ENCODE data around the gene PRKG1. TPM values are rescaled to one million over a fixed set of nuclear protein-coding genes. Genes with fewer than 3 reads are reported as not detected.

The PRKG1 gene
- polyA plus RNA-seq, 1 donor from 2014 or later, result 0.36 TPM

DNA sequence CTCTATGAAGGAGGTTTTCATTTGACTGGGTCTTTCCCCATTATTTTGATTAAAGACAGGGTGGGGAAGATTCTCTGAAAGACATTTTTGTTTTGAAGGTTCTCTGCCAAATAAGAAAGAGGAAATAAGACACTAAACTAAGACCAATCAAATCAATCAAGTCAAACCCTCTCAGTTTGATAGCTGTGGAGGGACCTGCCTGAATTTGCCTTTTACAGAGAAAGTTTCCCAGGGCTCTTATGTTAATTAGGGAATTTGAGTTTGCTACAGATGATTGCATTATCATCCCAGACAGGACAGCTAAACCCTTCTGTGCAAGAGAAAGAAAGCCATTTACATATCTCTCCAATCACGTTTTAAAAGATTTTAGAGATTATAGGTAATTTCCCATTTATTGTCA is 545.1 kb downstream of the PRKG1 start:
- no peak overlapping the region for H3K4me3 Mint-ChIP-seq
- H3K9me3 Mint-ChIP-seq, result peaks cover 0 to 7% (median 3%) of the 10 kb centered on the region in 3 donors
- no peaks in the 10 kb centered on the region for H3K27me3 Mint-ChIP-seq
- H3K4me1 Mint-ChIP-seq, result no peaks in the 10 kb centered on the region
- H3K36me3 Mint-ChIP-seq, result no peaks in the 10 kb centered on the region
- H3K27ac Mint-ChIP-seq, result no peak overlapping the region

- H3K9me3 Mint-ChIP-seq, result peaks cover 0 to 5% (median 0%) of the 10 kb centered on the region in 3 donors
- no peak overlapping the region for H3K4me3 Mint-ChIP-seq
- no peaks in the 10 kb centered on the region for H3K27me3 Mint-ChIP-seq
- H3K36me3 Mint-ChIP-seq, result no peaks in the 10 kb centered on the region
- H3K27ac Mint-ChIP-seq, result no peak overlapping the region
- no peaks in the 10 kb centered on the region for H3K4me1 Mint-ChIP-seq
Observed at GRCh38 chr10:51620131-51620530, 545.8 kb downstream of the PRKG1 start.

DNA sequence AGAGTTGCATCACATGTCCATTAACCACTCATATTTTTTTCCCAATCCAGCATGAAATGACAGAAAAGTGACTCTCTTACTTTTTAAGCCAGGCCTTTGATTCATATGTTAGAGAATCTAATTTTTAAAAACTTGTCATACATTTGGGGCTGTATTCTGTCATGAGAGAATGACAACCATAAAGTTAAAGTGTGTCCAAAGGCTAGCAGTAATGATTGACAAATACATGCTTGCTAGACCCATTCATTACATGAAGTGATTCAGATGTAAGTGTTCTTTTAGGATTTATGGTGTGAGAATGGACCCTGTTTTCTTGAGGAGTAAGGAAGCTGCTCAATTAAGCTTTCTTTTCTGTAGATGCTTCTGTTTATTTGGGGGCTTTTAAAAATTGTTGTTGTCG is 549.7 kb downstream of the PRKG1 start:
- Mint-ChIP-seq H3K4me1 (no peaks in the 10 kb centered on the region), H3K36me3 (no peaks in the 10 kb centered on the region), H3K4me3 (no peak overlapping the region), H3K9me3 (no peaks in the 10 kb centered on the region), H3K27ac (no peak overlapping the region), H3K27me3 (no peaks in the 10 kb centered on the region)

GRCh38 chr10:51629934-51630639 is 555.8 kb downstream of the PRKG1 start:
- Mint-ChIP-seq H3K27me3 (peaks cover 2% of the 10 kb centered on the region), H3K9me3 (peaks cover 0 to 4% (median 0%) of the 10 kb centered on the region in 3 donors), H3K4me3 (no peak overlapping the region), H3K36me3 (no peaks in the 10 kb centered on the region), H3K4me1 (no peaks in the 10 kb centered on the region), H3K27ac (no peak overlapping the region)

DNA sequence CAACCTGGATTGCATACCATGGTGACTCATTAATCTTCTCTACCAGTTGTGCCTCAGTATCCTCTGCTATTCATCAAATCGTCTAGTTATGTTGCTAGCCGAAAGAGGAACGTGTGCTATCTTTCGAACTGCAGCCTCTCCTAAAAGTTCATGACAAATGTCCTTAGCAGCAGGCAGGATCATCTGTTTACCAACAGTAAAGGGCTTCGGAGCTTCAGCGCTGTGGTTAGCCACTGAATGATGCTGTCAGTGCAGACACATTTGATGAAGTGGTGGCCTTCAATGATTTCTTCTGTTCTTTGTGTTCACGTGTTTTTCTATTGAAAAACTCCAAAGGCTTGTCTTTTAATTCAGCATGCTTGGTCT is 556.3 kb downstream of the PRKG1 start:
- Mint-ChIP-seq H3K27me3 (peaks cover 2% of the 10 kb centered on the region), H3K27ac (no peak overlapping the region)

DNA sequence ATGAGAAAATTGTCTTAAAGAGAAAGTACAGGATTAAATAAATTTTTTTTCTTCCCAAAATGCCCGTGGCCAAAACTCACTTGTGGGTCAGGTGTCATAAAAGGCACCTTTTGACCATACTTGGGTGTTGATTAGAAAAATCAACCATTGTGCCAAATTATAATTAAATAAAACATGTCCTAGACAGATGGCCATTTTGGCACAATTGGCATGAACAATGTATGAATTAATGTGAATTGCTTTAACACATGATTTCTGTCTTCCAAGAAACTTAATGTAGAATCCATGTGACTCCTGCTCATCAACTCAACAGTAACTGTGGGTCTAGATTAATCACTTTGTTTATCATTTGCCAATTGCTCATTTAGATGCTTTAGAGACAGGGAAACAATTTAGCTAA is 561.1 kb downstream of the PRKG1 start:
- Mint-ChIP-seq H3K9me3 (peaks cover 0 to 4% (median 0%) of the 10 kb centered on the region in 3 donors), H3K4me3 (no peak overlapping the region), H3K27ac (no peak overlapping the region), H3K27me3 (peaks cover 2% of the 10 kb centered on the region), H3K36me3 (no peaks in the 10 kb centered on the region), H3K4me1 (no peaks in the 10 kb centered on the region)

More for the DNA sequence above, 556.3 kb downstream of the PRKG1 start:
- Mint-ChIP-seq H3K9me3 (peaks cover 0 to 4% (median 0%) of the 10 kb centered on the region in 3 donors), H3K4me1 (no peaks in the 10 kb centered on the region), H3K36me3 (no peaks in the 10 kb centered on the region), H3K4me3 (no peak overlapping the region)

DNA sequence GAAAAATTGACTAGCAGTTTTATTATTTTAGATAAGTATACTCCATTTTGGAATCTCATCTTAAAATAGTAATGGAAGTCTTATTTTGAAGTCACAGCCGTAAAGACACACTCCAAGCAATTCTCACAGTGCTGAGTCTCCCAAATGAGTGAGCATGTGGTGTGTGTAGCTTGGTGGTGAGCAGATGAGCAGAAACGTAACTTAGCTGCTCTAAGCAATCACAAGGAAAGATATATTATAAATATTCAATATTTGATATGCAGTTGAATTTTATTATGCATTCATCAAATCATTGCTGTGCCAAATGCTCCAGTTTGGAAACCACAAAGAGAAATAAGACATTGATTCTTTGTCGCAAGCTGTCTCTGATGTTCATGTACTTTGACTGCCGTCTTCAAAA is 563.9 kb downstream of the PRKG1 start:
- peaks cover 2% of the 10 kb centered on the region for H3K27me3 Mint-ChIP-seq
- no peak overlapping the region for H3K27ac Mint-ChIP-seq
- H3K36me3 Mint-ChIP-seq, result no peaks in the 10 kb centered on the region
- H3K4me3 Mint-ChIP-seq, result no peak overlapping the region
- H3K9me3 Mint-ChIP-seq, result peaks cover 0 to 4% (median 0%) of the 10 kb centered on the region in 3 donors
- no peaks in the 10 kb centered on the region for H3K4me1 Mint-ChIP-seq

DNA sequence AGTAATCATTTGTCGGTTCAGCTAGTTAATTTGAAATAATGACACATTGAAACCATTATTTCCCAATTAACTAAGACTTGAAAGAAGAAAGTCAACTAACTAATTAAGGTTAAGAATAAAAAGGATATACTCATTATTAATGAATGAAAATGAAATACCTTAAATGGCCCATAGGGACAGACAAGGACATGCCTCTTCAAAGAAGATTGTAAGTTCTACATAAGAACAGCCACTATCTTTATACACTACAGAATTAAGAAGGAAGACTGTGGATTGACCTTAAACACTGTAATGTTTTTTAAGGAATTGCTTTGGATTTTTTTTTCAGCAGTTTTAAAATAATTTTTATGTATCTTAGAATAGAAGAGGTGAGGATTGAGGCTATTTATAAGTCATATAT is 564.5 kb downstream of the PRKG1 start:
- Mint-ChIP-seq H3K9me3 (peaks cover 0 to 4% (median 0%) of the 10 kb centered on the region in 3 donors), H3K27me3 (peaks cover 2% of the 10 kb centered on the region), H3K4me1 (no peaks in the 10 kb centered on the region), H3K36me3 (no peaks in the 10 kb centered on the region), H3K27ac (no peak overlapping the region), H3K4me3 (no peak overlapping the region)

DNA sequence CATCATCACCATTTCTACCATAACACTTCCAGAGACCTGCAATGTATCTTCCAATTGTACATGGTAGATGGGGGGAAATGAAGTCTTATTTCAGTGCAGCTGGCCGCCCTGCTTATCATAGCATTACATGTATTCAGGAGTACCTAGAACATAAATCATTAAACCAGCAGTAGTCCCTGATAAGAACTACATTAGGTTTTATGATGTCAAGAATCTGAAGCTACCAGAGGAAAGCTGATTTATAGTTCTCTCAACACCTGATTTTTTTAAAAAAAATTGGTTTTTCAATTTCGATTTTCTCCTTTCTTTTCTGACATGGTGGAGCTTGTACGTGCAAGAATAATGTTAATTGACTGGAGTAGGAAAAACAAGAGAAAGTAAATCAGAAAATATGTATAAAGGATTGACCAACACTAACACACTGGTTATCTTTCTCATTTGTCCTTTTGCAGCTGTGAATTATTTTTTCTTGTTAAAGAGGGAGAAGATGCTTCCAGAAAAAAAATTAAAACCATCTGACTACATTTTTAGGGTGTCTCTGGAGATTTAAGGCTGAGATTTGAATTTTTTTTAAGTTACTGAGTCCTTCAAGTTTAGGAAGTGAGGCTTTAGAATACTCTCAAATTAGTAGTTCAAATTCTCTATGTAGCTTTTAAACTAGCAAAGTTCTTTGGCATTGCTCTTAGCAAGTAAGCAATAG is 566.0 kb downstream of the PRKG1 start:
- no peaks in the 10 kb centered on the region for H3K9me3 Mint-ChIP-seq
- no peak overlapping the region for H3K4me3 Mint-ChIP-seq
- H3K27ac Mint-ChIP-seq, result no peak overlapping the region
- no peaks in the 10 kb centered on the region for H3K4me1 Mint-ChIP-seq
- H3K36me3 Mint-ChIP-seq, result no peaks in the 10 kb centered on the region
- H3K27me3 Mint-ChIP-seq, result no peaks in the 10 kb centered on the region

DNA sequence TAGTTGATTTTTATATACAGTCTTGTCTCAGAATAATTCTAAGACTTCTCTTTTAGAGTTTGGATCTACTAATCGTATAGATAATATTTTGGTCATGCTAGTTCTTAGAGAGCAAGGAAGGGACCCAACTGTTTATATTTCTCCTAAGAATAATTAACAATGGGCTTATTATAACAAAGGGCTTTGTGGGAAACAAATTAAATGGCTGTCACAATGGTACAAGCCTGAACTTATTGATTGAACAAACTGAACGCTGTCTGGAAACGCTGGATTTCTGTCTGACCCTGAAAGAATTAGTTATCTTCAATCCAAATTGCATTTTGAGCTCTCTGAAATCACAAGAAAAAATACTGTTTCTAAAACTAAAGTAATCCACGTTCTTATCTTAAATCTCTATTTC is 568.3 kb downstream of the PRKG1 start:
- no peaks in the 10 kb centered on the region for H3K27me3 Mint-ChIP-seq
- H3K4me1 Mint-ChIP-seq, result no peaks in the 10 kb centered on the region
- H3K9me3 Mint-ChIP-seq, result no peaks in the 10 kb centered on the region
- H3K27ac Mint-ChIP-seq, result no peak overlapping the region
- H3K4me3 Mint-ChIP-seq, result no peak overlapping the region
- no peaks in the 10 kb centered on the region for H3K36me3 Mint-ChIP-seq

DNA sequence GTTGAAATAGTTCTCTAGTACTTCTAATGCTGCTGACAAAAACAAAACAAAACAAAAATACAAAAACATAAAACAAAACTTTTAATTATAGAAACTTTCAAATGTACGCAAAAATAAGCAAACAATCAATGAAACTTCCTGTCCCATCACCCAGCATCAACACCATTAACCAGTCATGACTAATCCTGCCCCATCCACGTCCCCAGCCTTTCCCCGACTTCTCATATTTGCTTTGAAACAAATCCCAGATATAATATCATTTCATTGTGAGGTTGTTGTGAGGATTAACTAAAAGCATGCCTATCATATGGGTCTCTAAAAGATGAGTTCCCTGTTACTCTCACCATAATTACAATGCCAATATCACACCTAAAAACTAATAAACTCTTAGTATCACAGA is 569.4 kb downstream of the PRKG1 start:
- Mint-ChIP-seq H3K4me1 (no peaks in the 10 kb centered on the region), H3K9me3 (no peaks in the 10 kb centered on the region), H3K36me3 (no peaks in the 10 kb centered on the region), H3K27ac (no peak overlapping the region), H3K4me3 (no peak overlapping the region), H3K27me3 (no peaks in the 10 kb centered on the region)

DNA sequence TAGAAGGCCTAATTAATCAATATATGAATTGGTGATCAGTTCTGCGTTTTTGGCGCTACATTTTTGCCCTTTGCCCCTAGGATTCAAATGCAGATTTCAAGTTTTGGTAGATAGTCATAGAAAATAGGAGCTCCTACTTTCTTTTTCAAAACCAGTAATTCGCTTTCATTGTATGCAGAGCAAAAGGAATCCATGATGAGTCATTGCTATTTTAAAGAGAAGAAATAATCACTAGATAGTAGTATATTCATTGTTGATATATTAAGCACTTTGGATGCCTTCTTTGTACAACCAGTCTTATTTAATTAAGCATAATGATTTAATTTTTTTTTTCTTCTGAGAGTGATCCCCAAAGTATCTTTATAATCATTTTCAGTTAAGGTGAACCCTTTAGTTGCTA is 574.8 kb downstream of the PRKG1 start:
- no peak overlapping the region for H3K4me3 Mint-ChIP-seq
- H3K36me3 Mint-ChIP-seq, result no peaks in the 10 kb centered on the region
- H3K9me3 Mint-ChIP-seq, result no peaks in the 10 kb centered on the region
- peaks cover 3% of the 10 kb centered on the region for H3K27me3 Mint-ChIP-seq
- no peak overlapping the region for H3K27ac Mint-ChIP-seq
- H3K4me1 Mint-ChIP-seq, result no peaks in the 10 kb centered on the region

- Mint-ChIP-seq H3K4me1 (no peaks in the 10 kb centered on the region), H3K27me3 (peaks cover 3% of the 10 kb centered on the region), H3K4me3 (no peak overlapping the region), H3K9me3 (no peaks in the 10 kb centered on the region), H3K27ac (no peak overlapping the region), H3K36me3 (no peaks in the 10 kb centered on the region)
Observed at GRCh38 chr10:51651063-51651462, 576.8 kb downstream of the PRKG1 start.

DNA sequence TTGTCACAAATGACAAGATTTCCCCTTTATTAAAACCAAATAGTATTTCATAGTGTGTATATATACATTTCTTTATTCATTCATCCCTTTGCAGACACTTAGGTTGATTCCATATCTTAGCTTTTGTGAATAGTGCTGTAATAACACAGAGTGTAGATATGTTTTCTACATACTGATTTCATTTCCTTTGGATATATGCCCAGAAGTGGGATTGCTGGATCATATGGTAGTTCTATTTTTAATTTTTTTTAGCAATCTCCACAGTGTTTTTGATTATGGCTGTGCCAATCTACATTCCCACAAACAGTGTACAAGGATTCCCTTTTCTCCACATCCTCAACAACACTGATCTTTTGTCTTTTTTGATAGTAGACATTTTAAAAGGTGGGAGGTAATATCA is 578.7 kb downstream of the PRKG1 start:
- Mint-ChIP-seq H3K9me3 (no peaks in the 10 kb centered on the region), H3K36me3 (no peaks in the 10 kb centered on the region), H3K27ac (no peak overlapping the region), H3K4me3 (no peak overlapping the region), H3K4me1 (no peaks in the 10 kb centered on the region), H3K27me3 (peaks cover 7% of the 10 kb centered on the region)

- Mint-ChIP-seq H3K4me3 (no peak overlapping the region), H3K36me3 (no peaks in the 10 kb centered on the region), H3K9me3 (no peaks in the 10 kb centered on the region), H3K27ac (no peak overlapping the region), H3K27me3 (peaks cover 9% of the 10 kb centered on the region), H3K4me1 (no peaks in the 10 kb centered on the region)
Observed at GRCh38 chr10:51654918-51655317, 580.6 kb downstream of the PRKG1 start.

DNA sequence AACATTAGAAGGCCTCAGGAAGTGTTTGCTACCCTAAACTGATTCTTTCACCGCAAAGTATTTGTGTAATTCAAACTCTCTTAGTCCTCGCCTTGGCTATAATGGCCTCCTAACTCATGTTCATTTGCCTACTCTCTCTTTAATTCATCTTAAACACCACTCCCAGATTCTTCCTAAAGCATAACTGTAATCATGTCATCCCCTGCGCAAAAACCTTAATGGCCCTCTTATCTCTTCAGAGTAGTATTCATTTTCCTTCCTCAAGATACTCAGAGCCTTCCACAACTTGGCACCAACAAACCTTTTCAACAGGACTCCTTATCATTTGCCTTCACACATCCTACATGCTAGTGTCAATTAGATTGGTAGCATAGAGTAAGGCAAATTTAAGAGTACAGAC is 582.2 kb downstream of the PRKG1 start:
- Mint-ChIP-seq H3K27ac (no peak overlapping the region), H3K9me3 (no peaks in the 10 kb centered on the region), H3K27me3 (peaks cover 9% of the 10 kb centered on the region), H3K4me3 (no peak overlapping the region), H3K36me3 (no peaks in the 10 kb centered on the region), H3K4me1 (no peaks in the 10 kb centered on the region)

All from IgD-negative memory B cell (primary cell).